ENCODE results near the gene AKAP13.

AKAP13 gene

DNA sequence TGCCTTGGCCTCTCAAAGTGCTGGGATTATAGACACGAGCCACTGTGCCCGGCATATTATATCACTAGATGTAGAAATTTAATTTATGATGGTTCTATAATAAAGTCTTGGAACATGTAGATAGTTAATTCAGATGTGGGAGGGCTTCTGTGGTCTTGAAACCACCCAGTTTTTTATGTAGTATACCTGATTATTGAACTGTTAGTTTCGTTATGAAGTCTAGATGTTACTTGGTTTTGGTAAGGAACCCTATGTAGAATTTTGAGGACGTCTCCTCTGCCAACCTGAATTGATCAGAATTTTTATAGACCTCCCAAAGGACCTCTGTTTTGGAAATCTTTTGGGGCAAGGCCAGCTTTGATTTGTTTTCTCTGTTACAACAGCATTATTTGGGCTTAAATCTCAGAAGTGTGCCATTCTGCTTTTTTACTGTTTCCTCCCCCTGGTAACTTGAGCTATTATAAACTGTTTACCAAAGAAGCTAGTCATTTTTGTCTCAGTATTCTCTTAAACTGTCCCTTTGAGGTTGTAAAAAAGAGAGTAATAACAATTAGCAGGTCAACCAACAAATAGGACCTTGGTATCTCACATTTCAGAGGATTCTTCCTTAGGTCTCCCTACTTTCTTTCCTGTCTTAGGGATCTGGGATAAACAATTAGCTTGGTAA is 20.8 kb downstream of the AKAP13 start:
- no peak for TF ChIP-seq TEAD4 (IDR thresholded peaks at IDR 0.05)
- no peak for TF ChIP-seq YY1 (IDR thresholded peaks at IDR 0.05; ENCODE audit: low read depth)
- TF ChIP-seq TCF12 (IDR thresholded peaks at IDR 0.05; ENCODE audit: low read depth): no peak
- no peak for TF ChIP-seq FOXM1 (IDR thresholded peaks at IDR 0.05; ENCODE audit: borderline replicate concordance, low read depth)
- no peak for TF ChIP-seq RAD21 (IDR thresholded peaks at IDR 0.05; ENCODE audit: low read depth)
- TF ChIP-seq NFIC (IDR thresholded peaks at IDR 0.05): no peak
- no peak for TF ChIP-seq EGR1 (IDR thresholded peaks at IDR 0.05)
- TF ChIP-seq CREB1 (IDR thresholded peaks at IDR 0.05; ENCODE audit: low read depth): no peak
- TF ChIP-seq CEBPB (IDR thresholded peaks at IDR 0.05): no peak
- TF ChIP-seq, protein P1, sequence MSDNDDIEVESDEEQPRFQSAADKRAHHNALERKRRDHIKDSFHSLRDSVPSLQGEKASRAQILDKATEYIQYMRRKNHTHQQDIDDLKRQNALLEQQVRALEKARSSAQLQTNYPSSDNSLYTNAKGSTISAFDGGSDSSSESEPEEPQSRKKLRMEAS (IDR thresholded peaks at IDR 0.05): no peak
- TF ChIP-seq EP300 (IDR thresholded peaks at IDR 0.05; ENCODE audit: borderline replicate concordance): no peak
- TF ChIP-seq, protein P2, sequence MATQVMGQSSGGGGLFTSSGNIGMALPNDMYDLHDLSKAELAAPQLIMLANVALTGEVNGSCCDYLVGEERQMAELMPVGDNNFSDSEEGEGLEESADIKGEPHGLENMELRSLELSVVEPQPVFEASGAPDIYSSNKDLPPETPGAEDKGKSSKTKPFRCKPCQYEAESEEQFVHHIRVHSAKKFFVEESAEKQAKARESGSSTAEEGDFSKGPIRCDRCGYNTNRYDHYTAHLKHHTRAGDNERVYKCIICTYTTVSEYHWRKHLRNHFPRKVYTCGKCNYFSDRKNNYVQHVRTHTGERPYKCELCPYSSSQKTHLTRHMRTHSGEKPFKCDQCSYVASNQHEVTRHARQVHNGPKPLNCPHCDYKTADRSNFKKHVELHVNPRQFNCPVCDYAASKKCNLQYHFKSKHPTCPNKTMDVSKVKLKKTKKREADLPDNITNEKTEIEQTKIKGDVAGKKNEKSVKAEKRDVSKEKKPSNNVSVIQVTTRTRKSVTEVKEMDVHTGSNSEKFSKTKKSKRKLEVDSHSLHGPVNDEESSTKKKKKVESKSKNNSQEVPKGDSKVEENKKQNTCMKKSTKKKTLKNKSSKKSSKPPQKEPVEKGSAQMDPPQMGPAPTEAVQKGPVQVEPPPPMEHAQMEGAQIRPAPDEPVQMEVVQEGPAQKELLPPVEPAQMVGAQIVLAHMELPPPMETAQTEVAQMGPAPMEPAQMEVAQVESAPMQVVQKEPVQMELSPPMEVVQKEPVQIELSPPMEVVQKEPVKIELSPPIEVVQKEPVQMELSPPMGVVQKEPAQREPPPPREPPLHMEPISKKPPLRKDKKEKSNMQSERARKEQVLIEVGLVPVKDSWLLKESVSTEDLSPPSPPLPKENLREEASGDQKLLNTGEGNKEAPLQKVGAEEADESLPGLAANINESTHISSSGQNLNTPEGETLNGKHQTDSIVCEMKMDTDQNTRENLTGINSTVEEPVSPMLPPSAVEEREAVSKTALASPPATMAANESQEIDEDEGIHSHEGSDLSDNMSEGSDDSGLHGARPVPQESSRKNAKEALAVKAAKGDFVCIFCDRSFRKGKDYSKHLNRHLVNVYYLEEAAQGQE (IDR thresholded peaks at IDR 0.05; ENCODE audit: low read depth): no peak
- TF ChIP-seq ZBTB7A (IDR thresholded peaks at IDR 0.05; ENCODE audit: low read depth): no peak
- TF ChIP-seq TAF1 (IDR thresholded peaks at IDR 0.05; ENCODE audit: low read depth): no peak
- TF ChIP-seq, protein P3, sequence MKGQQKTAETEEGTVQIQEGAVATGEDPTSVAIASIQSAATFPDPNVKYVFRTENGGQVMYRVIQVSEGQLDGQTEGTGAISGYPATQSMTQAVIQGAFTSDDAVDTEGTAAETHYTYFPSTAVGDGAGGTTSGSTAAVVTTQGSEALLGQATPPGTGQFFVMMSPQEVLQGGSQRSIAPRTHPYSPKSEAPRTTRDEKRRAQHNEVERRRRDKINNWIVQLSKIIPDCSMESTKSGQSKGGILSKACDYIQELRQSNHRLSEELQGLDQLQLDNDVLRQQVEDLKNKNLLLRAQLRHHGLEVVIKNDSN (IDR thresholded peaks at IDR 0.05): no peak

GRCh38 chr15:85402195-85402881 is 21.9 kb downstream of the AKAP13 start:
- TF ChIP-seq FOXM1 (IDR thresholded peaks at IDR 0.05; ENCODE audit: borderline replicate concordance, low read depth) (no peak), CEBPB (IDR thresholded peaks at IDR 0.05) (no peak), TAF1 (IDR thresholded peaks at IDR 0.05; ENCODE audit: low read depth) (no peak), RAD21 (IDR thresholded peaks at IDR 0.05; ENCODE audit: low read depth) (no peak), TEAD4 (IDR thresholded peaks at IDR 0.05) (no peak), EGR1 (IDR thresholded peaks at IDR 0.05) (no peak)
- TF ChIP-seq, protein P1 (IDR thresholded peaks at IDR 0.05): no peak

DNA sequence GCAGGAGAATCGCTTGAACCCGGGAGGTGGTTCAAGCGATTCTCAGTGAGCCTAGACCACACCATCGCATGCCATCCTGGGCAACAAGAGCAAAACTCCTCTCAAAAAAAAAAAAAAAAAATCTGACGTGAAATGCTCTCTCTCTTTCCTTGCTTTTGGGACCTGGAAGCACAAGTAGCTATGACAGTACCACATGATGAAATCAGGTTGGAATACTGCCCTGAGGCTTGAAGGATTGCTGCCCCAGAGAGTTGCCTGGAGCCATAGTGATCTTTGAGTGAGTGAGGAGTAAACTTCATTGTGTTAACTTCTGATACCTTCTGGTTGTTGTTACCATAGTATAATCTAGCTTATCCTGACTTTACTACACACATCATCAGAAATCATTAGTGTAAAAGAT is 23.3 kb downstream of the AKAP13 start:
- TF ChIP-seq TCF12 (IDR thresholded peaks at IDR 0.05; ENCODE audit: low read depth) (no peak), TAF1 (IDR thresholded peaks at IDR 0.05; ENCODE audit: low read depth) (no peak), FOXM1 (IDR thresholded peaks at IDR 0.05; ENCODE audit: borderline replicate concordance, low read depth) (no peak), EP300 (IDR thresholded peaks at IDR 0.05; ENCODE audit: borderline replicate concordance) (no peak), ZBTB7A (IDR thresholded peaks at IDR 0.05; ENCODE audit: low read depth) (no peak), RAD21 (IDR thresholded peaks at IDR 0.05; ENCODE audit: low read depth) (no peak), CEBPB (IDR thresholded peaks at IDR 0.05) (no peak), CREB1 (IDR thresholded peaks at IDR 0.05; ENCODE audit: low read depth) (no peak), NFIC (IDR thresholded peaks at IDR 0.05) (no peak), TEAD4 (IDR thresholded peaks at IDR 0.05) (no peak), YY1 (IDR thresholded peaks at IDR 0.05; ENCODE audit: low read depth) (no peak), EGR1 (IDR thresholded peaks at IDR 0.05) (no peak)
- TF ChIP-seq, protein P3 (IDR thresholded peaks at IDR 0.05): no peak
- TF ChIP-seq, protein P1 (IDR thresholded peaks at IDR 0.05): no peak
- TF ChIP-seq, protein P2 (IDR thresholded peaks at IDR 0.05; ENCODE audit: low read depth): no peak

DNA sequence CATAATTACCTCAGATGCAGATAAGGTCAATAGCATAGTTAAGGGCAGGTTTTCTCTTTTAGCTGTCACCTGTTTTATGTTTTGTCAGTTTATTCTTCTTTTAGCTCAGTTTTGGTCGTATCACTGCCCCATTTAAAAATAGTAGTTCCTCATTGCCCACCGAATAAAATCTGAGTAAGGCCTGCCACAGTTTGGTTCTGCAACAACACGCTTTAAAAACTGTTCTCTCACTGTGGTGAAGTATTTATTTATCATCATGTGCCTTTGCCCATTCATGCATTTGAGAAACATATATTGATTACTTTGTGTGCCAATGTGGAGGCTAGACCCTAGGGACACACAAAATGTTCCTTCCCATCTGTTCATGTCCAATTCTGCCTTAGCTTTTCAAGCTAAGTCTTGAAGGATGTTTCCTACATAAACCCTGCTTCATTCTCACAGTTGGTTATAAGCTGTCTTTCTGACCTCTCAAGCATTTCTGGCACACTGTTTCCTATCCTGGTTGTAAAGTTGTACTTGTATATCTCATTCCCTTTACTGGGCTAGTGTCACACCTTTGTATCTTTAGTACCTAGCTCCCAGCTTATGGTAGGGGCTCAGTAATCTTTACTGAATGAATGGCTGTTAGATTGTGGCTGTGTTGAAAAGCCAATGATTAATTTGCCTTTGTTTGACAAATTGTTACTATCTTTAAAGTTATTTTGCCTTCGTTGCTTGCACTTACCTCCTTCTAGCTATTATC is 23.9 kb downstream of the AKAP13 start:
- TF ChIP-seq RAD21 (IDR thresholded peaks at IDR 0.05; ENCODE audit: low read depth) (no peak), ZBTB7A (IDR thresholded peaks at IDR 0.05; ENCODE audit: low read depth) (no peak), TCF12 (IDR thresholded peaks at IDR 0.05; ENCODE audit: low read depth) (no peak), YY1 (IDR thresholded peaks at IDR 0.05; ENCODE audit: low read depth) (no peak), EGR1 (IDR thresholded peaks at IDR 0.05) (no peak), NFIC (IDR thresholded peaks at IDR 0.05) (no peak), TAF1 (IDR thresholded peaks at IDR 0.05; ENCODE audit: low read depth) (no peak), EP300 (IDR thresholded peaks at IDR 0.05; ENCODE audit: borderline replicate concordance) (no peak), CEBPB (IDR thresholded peaks at IDR 0.05) (no peak), FOXM1 (IDR thresholded peaks at IDR 0.05; ENCODE audit: borderline replicate concordance, low read depth) (no peak), TEAD4 (IDR thresholded peaks at IDR 0.05) (no peak), CREB1 (IDR thresholded peaks at IDR 0.05; ENCODE audit: low read depth) (no peak)
- TF ChIP-seq, protein P3 (IDR thresholded peaks at IDR 0.05): no peak
- TF ChIP-seq, protein P2 (IDR thresholded peaks at IDR 0.05; ENCODE audit: low read depth): no peak
- TF ChIP-seq, protein P1 (IDR thresholded peaks at IDR 0.05): no peak
